Measurements from ENCODE around the gene GPR55.
"Not testable (repeated sequence)": the region's sequence is repeated elsewhere in the genome, so short reads cannot be mapped to it uniquely, and the experiment has no call there.

The GPR55 gene

DNA sequence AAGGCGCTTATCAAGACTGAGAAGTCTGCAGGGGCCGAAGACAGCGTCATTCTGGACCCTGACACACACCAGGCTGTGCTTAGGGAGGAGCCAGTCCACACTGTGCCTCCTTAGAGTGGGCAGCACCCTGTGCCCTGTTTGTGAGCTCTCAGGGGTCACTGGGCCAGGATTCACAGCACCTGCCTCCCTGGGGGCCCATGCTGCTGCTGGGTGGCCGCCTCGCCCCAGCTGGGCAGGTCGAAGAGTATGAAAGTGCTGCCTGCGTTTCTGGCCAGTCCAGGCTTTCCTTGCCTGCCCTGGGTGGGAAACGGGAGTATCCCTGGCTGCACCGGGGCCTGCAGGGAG, 15.4 kb upstream of the GPR55 start:
- Histone ChIP-seq H3K9me3 (ENCODE audit: control insufficient read depth, low read length) (peaks cover 24% of the 10 kb centered on the region), H3K9ac (ENCODE audit: low read length) (no peak overlapping the region), H3K27me3 (replicated peaks; ENCODE audit: control insufficient read depth, insufficient read depth, low read length) (peaks cover 61% of the 10 kb centered on the region), H3K36me3 (ENCODE audit: control insufficient read depth, insufficient read depth, low read length, severe bottlenecking) (no peaks in the 10 kb centered on the region), H3K4me3 (ENCODE audit: low read length) (no peak overlapping the region), H3K4me1 (ENCODE audit: control insufficient read depth, insufficient read depth, low read length) (no peaks in the 10 kb centered on the region)
- DNase-seq (ENCODE audit: low read depth), result no peak

DNA sequence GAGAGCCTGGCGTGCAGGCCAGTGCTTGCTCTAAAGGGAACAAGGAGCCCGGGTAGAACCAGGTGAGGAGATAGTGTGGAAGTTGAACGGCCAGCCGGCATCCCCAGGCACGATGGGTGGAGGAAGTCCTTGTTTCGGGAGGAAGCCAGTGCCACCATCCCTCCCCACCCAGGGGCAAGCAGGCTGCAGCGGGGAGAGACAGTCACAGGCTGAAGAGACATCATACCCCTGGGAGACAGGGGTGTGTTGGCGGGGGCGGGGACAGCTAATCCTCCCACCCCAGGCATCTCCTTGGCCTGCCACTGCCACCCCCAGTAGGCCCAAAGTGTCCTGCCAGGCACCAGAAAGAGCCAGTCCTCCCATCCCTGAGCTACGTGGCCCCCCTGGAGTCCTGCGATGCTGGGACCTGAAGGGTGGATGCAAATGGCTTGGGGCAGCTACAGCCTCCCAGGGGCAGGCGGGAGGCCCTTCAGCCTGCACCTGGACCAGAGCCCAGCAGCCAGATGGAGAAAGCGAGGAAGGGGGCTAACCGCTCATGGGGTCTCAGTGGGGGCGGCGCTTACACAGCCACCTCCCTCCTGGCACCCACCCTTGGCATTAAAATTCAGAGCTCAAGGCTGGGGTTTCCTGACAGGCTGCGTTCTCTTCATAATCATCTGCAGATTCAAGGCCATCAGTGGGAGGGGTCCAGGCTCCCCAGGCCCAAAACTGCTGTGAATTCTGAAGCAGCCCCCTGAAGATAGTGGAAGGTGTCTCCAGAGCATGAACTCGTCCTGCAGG, 14.8 kb upstream of the GPR55 start:
- H3K27me3 ChIP-seq (replicated peaks; ENCODE audit: control insufficient read depth, insufficient read depth, low read length), result peaks cover 61% of the 10 kb centered on the region
- H3K9me3 ChIP-seq (ENCODE audit: control insufficient read depth, low read length), result peaks cover 24% of the 10 kb centered on the region
- no peak for DNase-seq (ENCODE audit: low read depth)
- no peaks in the 10 kb centered on the region for H3K4me1 ChIP-seq (ENCODE audit: control insufficient read depth, insufficient read depth, low read length)
- no peak overlapping the region for H3K4me3 ChIP-seq (ENCODE audit: low read length)
- no peaks in the 10 kb centered on the region for H3K36me3 ChIP-seq (ENCODE audit: control insufficient read depth, insufficient read depth, low read length, severe bottlenecking)
- H3K9ac ChIP-seq (ENCODE audit: low read length), result no peak overlapping the region

DNA sequence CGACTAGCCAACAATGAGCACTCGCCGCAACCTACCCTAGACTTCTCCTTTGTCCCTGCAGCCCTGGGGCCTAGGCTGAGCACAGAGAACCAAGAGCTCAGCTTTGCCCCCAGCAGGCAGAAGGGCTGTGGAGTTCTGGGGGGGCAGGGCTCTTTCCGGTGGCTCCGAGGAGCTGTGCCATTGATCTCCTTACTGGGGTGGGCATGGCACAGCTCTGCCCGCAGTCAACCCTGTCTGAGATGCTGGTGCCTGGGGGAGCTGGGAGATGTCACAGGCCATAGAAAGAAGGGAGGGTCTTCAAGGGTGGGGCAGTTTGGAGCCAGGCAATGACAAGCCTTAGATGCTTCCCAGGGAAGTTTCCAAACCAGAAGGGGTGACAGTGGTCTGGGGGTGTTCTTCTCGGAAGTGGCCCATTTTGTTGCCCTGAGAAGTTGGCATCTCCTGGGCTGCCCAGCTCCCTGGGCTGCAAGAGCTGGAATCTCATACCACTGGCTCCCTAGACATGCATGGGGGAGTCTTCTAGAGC, 14.1 kb upstream of the GPR55 start:
- no peak for DNase-seq (ENCODE audit: low read depth)
- Histone ChIP-seq H3K36me3 (ENCODE audit: control insufficient read depth, insufficient read depth, low read length, severe bottlenecking) (no peaks in the 10 kb centered on the region), H3K4me1 (ENCODE audit: control insufficient read depth, insufficient read depth, low read length) (no peaks in the 10 kb centered on the region), H3K9ac (ENCODE audit: low read length) (no peak overlapping the region), H3K27me3 (replicated peaks; ENCODE audit: control insufficient read depth, insufficient read depth, low read length) (peaks cover 60% of the 10 kb centered on the region), H3K9me3 (ENCODE audit: control insufficient read depth, low read length) (peaks cover 24% of the 10 kb centered on the region), H3K4me3 (ENCODE audit: low read length) (no peak overlapping the region)

DNA sequence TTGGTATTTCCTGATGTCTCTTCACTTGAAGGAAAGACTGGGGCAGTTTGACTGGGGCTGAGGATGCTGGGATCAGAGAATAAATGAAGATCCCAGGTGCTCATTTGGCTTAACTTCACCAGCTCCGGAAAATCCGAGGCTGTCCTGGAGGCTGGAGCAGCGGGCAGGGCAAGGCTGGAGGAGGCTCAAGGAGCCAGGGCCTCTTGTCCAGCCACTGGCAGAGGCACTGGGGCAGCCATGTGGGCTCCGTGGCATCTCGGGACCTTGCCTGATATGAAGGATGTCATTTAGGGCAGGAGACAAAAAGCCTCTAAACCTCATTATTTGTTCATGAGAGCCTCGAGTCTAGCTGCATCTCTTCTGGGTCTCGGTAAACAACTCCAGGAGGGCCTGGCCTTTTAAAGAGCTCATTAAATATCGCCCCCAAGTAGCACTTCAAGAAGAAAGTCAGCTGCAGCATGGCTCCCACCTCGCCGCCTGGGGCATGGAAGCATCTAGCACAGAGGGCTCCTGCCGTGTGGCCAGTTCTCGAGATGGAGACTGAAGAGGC, 13.5 kb upstream of the GPR55 start:
- peaks cover 62% of the 10 kb centered on the region for H3K27me3 ChIP-seq (replicated peaks; ENCODE audit: control insufficient read depth, insufficient read depth, low read length)
- DNase-seq (ENCODE audit: low read depth), result no peak
- no peak overlapping the region for H3K9ac ChIP-seq (ENCODE audit: low read length)
- H3K36me3 ChIP-seq (ENCODE audit: control insufficient read depth, insufficient read depth, low read length, severe bottlenecking), result no peaks in the 10 kb centered on the region
- peaks cover 24% of the 10 kb centered on the region for H3K9me3 ChIP-seq (ENCODE audit: control insufficient read depth, low read length)
- no peaks in the 10 kb centered on the region for H3K4me1 ChIP-seq (ENCODE audit: control insufficient read depth, insufficient read depth, low read length)
- H3K4me3 ChIP-seq (ENCODE audit: low read length), result no peak overlapping the region

DNA sequence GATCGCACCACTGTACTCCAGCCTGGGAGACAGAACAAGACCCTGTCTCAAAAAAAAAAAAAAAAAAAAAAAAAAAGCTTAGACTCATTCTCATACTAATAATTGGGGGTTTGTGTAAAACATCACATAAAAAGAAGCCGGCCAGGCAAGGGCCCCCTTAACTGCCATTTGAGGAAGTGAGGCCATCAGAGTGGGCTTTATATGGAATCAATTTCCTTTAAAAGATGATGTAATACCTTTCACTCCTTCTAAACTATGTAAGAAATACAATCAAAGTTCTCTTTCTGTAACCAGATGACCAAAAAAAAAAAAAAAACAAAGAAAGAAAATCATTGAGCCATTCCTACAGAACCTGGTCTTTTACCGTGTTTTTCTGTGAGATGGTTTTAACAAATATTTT, 13.1 kb upstream of the GPR55 start:
- peaks cover 60% of the 10 kb centered on the region for H3K27me3 ChIP-seq (replicated peaks; ENCODE audit: control insufficient read depth, insufficient read depth, low read length)
- H3K36me3 ChIP-seq (ENCODE audit: control insufficient read depth, insufficient read depth, low read length, severe bottlenecking), result no peaks in the 10 kb centered on the region
- no peak overlapping the region for H3K4me3 ChIP-seq (ENCODE audit: low read length)
- H3K9me3 ChIP-seq (ENCODE audit: control insufficient read depth, low read length), result peaks cover 24% of the 10 kb centered on the region
- no peaks in the 10 kb centered on the region for H3K4me1 ChIP-seq (ENCODE audit: control insufficient read depth, insufficient read depth, low read length)
- no peak overlapping the region for H3K9ac ChIP-seq (ENCODE audit: low read length)
- no peak for DNase-seq (ENCODE audit: low read depth)

DNA sequence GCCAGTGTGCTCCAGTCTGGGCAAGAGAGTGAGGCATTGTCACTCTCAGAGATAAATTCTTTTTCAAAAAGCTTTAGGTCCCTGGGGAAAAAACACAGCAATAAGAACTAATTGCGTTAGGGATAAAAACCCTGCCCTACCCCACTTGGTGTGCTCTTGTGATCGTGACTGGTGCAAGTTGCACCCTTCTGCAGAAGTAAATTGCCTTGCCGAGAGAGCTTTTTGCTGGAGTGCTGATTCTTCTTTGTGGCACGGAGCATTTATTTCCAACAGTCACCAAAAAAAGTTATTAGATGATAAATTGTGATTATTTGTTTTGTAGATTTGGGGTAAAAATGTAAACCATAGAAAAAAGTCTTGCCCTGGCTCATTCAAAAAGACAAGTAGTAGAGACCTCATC, 12.3 kb upstream of the GPR55 start:
- no peak for DNase-seq (ENCODE audit: low read depth)
- H3K4me1 ChIP-seq (ENCODE audit: control insufficient read depth, insufficient read depth, low read length), result peaks cover 6% of the 10 kb centered on the region

DNA sequence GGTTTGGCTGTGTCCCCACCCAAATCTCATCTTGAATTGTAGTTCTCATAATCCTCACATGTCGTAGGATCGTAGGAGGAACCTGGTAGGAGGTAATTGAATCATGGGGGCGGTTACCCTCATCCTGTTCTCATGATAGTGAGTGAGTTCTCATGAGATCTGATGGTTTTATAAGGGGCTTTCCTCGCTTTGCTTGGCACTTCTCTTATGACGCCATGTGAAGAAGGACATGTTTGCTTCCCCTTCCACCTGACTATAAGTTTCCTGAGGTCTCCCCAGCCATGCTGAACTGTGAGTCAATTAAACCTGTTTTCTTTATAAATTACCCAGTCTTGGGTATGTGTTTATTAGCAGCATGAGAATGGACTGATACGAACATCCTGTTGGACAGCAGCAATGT, 11.2 kb upstream of the GPR55 start:
- Histone ChIP-seq H3K27me3 (replicated peaks; ENCODE audit: control insufficient read depth, insufficient read depth, low read length) (peaks cover 46% of the 10 kb centered on the region), H3K9me3 (ENCODE audit: control insufficient read depth, low read length) (peaks cover 24% of the 10 kb centered on the region)
- not testable (repeated sequence) for H3K36me3 ChIP-seq (ENCODE audit: control insufficient read depth, insufficient read depth, low read length, severe bottlenecking); H3K4me1 ChIP-seq (ENCODE audit: control insufficient read depth, insufficient read depth, low read length); H3K4me3 ChIP-seq (ENCODE audit: low read length); DNase-seq (ENCODE audit: low read depth); H3K9ac ChIP-seq (ENCODE audit: low read length)

More for the DNA sequence above, 12.3 kb upstream of the GPR55 start:
- peaks cover 55% of the 10 kb centered on the region for H3K27me3 ChIP-seq (replicated peaks; ENCODE audit: control insufficient read depth, insufficient read depth, low read length)
- H3K9me3 ChIP-seq (ENCODE audit: control insufficient read depth, low read length), result peaks cover 24% of the 10 kb centered on the region
- no peak overlapping the region for H3K4me3 ChIP-seq (ENCODE audit: low read length)
- H3K9ac ChIP-seq (ENCODE audit: low read length), result no peak overlapping the region
- no peaks in the 10 kb centered on the region for H3K36me3 ChIP-seq (ENCODE audit: control insufficient read depth, insufficient read depth, low read length, severe bottlenecking)

DNA sequence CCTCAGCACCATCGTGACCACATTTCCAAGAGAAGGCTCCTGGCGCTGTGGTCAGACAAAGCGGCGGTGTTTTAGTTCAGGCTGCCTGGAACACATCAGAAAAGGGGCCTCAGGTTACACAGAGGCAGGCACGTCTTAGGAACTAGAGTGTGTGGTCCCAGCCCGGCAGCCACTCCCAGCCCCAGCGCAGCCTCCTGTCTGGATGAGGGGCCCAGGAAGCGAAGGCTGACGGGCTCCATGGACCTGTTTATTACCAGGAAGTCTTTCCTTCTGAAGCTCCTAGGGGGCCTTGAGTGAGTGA, 10.0 kb upstream of the GPR55 start:
- H3K4me1 ChIP-seq (ENCODE audit: control insufficient read depth, insufficient read depth, low read length), result peaks cover 9% of the 10 kb centered on the region
- no peak for DNase-seq (ENCODE audit: low read depth)
- H3K9me3 ChIP-seq (ENCODE audit: control insufficient read depth, low read length), result peaks cover 24% of the 10 kb centered on the region
- no peak overlapping the region for H3K4me3 ChIP-seq (ENCODE audit: low read length)
- H3K27me3 ChIP-seq (replicated peaks; ENCODE audit: control insufficient read depth, insufficient read depth, low read length), result peaks cover 46% of the 10 kb centered on the region
- no peaks in the 10 kb centered on the region for H3K36me3 ChIP-seq (ENCODE audit: control insufficient read depth, insufficient read depth, low read length, severe bottlenecking)
- H3K9ac ChIP-seq (ENCODE audit: low read length), result no peak overlapping the region

DNA sequence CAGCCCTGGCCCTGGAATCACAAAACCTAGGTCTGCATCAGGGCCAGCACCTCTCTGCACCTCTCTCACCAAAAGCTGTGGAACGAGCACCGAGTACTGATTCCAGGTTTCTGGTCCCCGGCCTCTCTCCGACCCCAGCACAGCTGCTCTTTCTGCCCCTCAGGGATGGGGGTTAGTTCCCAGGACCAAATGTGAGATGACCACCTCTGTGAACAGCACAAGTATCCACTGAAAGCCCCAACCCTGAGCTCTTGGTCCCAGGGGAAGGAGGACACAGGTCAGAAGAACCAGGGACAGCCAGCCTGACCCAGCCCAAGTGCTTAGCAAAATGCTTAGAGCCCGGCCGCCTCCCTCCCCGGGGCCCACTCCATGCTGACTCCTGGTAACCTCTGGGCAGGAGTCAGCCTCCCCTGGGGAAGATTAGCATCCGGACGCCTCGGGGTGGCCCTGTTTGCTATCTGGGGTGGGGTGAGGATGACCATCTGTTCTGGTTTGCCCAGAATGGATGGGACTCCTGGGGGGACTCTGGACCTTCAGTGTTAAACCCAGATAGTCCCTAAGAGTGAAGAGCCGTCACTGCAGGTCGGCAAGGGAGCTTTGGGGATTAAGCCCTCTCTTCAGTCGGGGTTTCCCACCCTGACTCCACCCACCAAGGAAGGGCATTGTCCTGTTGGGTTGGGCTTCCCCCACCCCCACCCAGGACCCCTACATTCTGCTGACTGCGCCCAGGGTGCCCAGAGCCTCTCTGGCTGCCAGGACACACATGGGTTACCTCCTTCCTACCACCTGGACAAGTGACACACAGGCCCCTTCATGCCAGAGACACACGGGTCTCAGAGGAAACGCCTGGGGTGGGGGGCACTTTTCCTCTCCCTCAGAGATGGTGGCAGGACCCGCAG, 9.4 kb upstream of the GPR55 start:
- Histone ChIP-seq H3K9me3 (ENCODE audit: control insufficient read depth, low read length) (peaks cover 24% of the 10 kb centered on the region), H3K4me3 (ENCODE audit: low read length) (no peak overlapping the region), H3K36me3 (ENCODE audit: control insufficient read depth, insufficient read depth, low read length, severe bottlenecking) (no peaks in the 10 kb centered on the region), H3K27me3 (replicated peaks; ENCODE audit: control insufficient read depth, insufficient read depth, low read length) (peaks cover 45% of the 10 kb centered on the region), H3K9ac (ENCODE audit: low read length) (no peak overlapping the region), H3K4me1 (ENCODE audit: control insufficient read depth, insufficient read depth, low read length) (peaks cover 9% of the 10 kb centered on the region)
- DNase-seq (ENCODE audit: low read depth), result no peak

DNA sequence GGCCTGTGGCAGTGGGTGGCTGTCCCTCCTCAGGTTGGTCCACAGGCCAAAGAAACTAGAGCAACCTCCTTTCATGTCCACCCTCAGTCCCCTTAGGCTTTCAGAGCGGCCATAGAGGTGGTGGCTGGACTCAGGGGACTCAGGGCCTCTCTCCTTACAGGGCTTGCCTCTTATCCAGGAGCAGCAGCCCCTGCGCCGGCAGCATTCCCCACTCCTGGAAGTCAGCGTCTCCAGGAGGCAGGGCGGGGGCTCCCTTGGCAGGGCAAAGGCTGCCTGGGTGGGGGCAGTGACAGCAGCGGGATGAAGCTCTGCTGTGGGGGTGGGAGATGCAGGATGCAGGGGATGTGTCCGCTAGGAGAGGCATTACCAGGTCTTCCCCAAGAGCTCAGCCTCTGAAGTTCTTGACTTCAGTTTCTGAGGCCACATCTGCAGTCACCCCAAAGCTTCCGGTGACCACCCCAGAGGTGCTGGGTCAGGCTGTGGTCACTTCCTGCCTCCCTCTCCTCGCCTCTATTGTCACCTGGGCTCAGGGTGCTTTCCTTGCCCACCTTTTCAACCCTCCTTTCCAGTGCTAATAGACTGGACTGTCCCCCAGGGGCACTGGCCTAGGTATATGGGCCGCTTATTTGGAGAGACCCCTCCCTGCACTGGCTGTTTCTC, 8.6 kb upstream of the GPR55 start:
- H3K9ac ChIP-seq (ENCODE audit: low read length), result no peak overlapping the region

More for the DNA sequence above, 8.6 kb upstream of the GPR55 start:
- peaks cover 9% of the 10 kb centered on the region for H3K4me1 ChIP-seq (ENCODE audit: control insufficient read depth, insufficient read depth, low read length)
- no peaks in the 10 kb centered on the region for H3K36me3 ChIP-seq (ENCODE audit: control insufficient read depth, insufficient read depth, low read length, severe bottlenecking)
- H3K27me3 ChIP-seq (replicated peaks; ENCODE audit: control insufficient read depth, insufficient read depth, low read length), result peaks cover 39% of the 10 kb centered on the region
- no peak overlapping the region for H3K4me3 ChIP-seq (ENCODE audit: low read length)
- H3K9me3 ChIP-seq (ENCODE audit: control insufficient read depth, low read length), result peaks cover 24% of the 10 kb centered on the region
- DNase-seq (ENCODE audit: low read depth), result no peak
